Measurements from ENCODE around the gene SCO2. TPM values are rescaled to one million over a fixed set of nuclear protein-coding genes. Genes with fewer than 3 reads are reported as not detected.

Gene SCO2
- total and polyA plus RNA-seq, 2 of the 13 experiments (the other 11 are each of a cell fraction or from before 2014, with no cell fraction given), result 0.32 to 3.7 TPM

- TF ChIP-seq ZSCAN5A (CRISPR knock-in tag; IDR thresholded peaks at IDR 0.05; ENCODE audit: borderline replicate concordance) (no peak), HOMEZ (CRISPR knock-in tag; IDR thresholded peaks at IDR 0.05; ENCODE audit: low read depth) (no peak), ZNF572 (CRISPR knock-in tag; IDR thresholded peaks at IDR 0.05) (peak; percentile 81; the same call in 1 of the 2 replicates), JDP2 (CRISPR knock-in tag; IDR thresholded peaks at IDR 0.05; ENCODE audit: borderline replicate concordance) (no peak), ZNF235 (CRISPR knock-in tag; IDR thresholded peaks at IDR 0.05; ENCODE audit: borderline replicate concordance) (no peak), KLF6 (CRISPR knock-in tag; IDR thresholded peaks at IDR 0.05) (no peak), BCL3 (CRISPR knock-in tag; IDR thresholded peaks at IDR 0.05) (no peak), BATF2 (CRISPR knock-in tag; IDR thresholded peaks at IDR 0.05) (no peak), USF2 (IDR thresholded peaks at IDR 0.05; ENCODE audit: low read depth, low read length) (no peak), USF2 (CRISPR knock-in tag; IDR thresholded peaks at IDR 0.05; ENCODE audit: borderline replicate concordance) (no peak), SIN3A (IDR thresholded peaks at IDR 0.05; ENCODE audit: borderline replicate concordance, low read depth, low read length) (0 out of 2 replicates have a peak, but pooled peaks have one; percentile 12), TRIM22 (IDR thresholded peaks at IDR 0.05) (no peak), MAFG (CRISPR knock-in tag; IDR thresholded peaks at IDR 0.05) (no peak), FOXO1 (CRISPR knock-in tag; IDR thresholded peaks at IDR 0.05) (no peak), ZNF674 (CRISPR knock-in tag; IDR thresholded peaks at IDR 0.05; ENCODE audit: low read depth) (no peak), AGO2 (optimal IDR thresholded peaks at IDR 0.05; ENCODE audit: low read depth, low read length) (peak; percentile 13), ZNF124 (CRISPR knock-in tag; IDR thresholded peaks at IDR 0.05) (no peak), MEIS2 (CRISPR knock-in tag; IDR thresholded peaks at IDR 0.05) (peak; percentile 33; the same call in 1 of the 2 replicates), SP4 (CRISPR knock-in tag; IDR thresholded peaks at IDR 0.05) (no peak), ELK4 (CRISPR knock-in tag; IDR thresholded peaks at IDR 0.05; ENCODE audit: borderline replicate concordance) (no peak)
These were observed 5.6 kb upstream of the SCO2 start (continued) for GRCh38 chr22:50530877-50531545.

Data from HepG2 (cell line).